ENCODE measurements around the gene SENP6.

Gene SENP6

DNA sequence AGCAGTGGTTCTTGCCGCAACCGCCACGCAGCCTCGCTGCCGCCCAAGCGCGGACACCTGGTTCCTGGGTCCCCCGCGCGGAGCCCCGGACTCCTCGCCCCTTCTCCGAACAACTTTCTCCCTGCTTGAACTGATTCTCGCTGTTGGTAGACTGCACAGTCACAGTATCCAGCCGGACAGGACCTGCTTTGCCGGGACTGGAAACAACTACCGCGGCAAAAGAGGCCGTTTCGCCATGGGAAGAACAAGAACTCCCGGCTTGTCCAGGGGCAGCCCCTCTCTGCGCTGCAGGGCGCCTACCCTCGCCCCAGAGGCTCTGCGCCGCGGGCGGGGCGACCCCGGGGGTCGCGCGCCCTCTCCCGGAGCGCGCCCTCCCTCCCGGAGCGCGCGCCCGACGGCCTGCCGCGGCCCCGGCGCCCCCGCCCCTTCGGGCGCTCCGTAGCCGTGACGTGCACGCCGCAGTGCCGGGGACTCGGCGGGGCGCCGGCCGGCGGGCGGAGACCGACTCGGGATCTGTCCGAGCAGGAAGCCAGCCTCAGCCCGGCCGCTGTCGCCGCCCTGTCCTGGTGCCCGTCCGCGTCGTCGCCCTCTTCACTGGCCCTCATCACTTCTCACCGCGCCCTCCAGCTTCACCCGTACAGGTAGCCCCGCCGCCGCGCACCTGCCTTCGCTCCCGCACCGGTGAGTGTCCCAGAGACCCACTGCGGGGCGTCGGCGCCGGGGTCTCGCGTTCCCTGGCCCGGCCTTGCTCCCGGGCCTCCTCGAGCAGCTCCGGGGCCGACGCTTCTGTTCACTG is 147.3 kb downstream of the SENP6 start, which contains the start of gene MYO6:
Gene MYO6 (plus strand): TSS at position 497 of the 796 bp plus-strand sequence. CDS start 68,309 bp downstream, outside the sequence.
- peak; percentile 67 for DNase-seq

DNA sequence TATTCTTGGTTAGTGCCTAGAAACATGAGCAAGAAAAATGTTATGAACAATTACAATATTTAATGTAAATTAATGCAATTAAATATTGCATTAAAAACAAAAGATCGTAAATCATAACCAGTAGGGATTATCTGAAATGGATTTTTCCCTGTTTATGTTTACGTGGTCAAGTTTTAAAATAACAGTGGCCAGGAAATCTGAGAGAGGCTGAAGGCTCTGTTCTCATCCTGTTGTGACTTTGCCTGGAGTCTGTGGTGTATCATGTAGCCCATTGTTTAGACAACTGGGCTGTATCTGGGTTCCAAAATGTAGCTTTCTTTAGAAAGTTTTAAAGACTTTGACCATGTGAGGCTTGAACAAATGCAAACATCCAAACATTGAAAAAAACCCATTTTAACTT is 149.8 kb downstream of the SENP6 start:
- no peak for DNase-seq

DNA sequence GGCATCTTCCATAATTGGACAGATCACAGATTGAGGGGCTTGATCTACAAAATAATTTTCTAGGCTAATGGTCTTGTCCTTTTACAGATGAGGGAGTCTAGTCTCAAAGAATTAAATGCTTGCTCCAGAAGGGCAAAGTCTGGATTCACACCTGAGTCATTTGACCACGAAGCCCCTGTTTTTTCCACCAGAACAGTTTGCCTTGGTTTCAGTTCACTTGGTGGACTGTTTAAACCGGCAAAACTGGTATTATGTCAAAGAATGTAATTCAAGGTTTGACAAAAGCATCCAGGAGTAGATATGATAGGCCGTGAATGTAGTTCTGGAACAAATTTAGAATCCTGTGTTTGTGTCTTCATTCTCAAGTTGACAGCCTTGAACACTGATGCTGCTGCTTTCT is 150.7 kb downstream of the SENP6 start:
- DNase-seq = no peak

DNA sequence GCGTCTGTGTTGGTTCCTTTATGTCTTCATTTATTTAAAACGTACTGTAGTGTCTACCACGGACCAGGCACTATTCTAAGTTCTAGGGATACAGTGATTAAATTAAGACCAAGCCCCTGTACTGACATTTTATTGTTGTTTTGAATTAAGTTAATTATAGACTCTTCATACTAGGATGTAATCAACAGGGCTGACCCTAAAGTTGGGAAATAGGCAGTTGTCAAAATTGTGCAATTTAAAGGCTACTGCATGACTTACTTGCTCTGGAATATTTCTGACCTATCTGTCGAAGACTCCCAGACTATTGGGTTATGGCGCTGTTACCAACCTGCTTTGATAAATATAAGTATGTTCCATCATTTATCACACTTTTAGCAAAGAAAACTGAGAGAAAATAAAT is 154.0 kb downstream of the SENP6 start:
- no peak for DNase-seq

GRCh38 chr6:75757295-75757694 is 155.6 kb downstream of the SENP6 start:
- no peak for DNase-seq

GRCh38 chr6:75758061-75758460 is 156.4 kb downstream of the SENP6 start:
- no peak for DNase-seq

GRCh38 chr6:75759207-75759606 is 157.5 kb downstream of the SENP6 start:
- DNase-seq = no peak

DNA sequence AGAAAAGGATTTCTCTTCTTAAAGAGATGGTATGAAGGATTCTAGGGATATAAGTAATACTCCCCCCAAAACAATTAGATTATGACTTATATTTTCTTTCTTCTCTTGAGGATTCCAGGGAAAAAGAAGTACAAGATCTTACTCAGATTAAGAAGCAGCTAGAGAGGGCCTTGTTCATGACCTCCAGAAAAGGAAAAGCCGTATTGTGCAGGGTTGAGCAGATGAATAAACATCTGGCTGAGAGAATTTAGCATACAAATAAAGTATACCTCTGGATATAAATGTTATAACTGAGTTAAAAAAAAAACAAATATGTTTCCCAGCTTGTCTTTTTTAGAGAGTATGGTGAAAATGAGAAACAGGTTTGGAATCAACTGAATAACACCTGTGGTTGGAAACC is 158.6 kb downstream of the SENP6 start:
- no peak for DNase-seq

DNA sequence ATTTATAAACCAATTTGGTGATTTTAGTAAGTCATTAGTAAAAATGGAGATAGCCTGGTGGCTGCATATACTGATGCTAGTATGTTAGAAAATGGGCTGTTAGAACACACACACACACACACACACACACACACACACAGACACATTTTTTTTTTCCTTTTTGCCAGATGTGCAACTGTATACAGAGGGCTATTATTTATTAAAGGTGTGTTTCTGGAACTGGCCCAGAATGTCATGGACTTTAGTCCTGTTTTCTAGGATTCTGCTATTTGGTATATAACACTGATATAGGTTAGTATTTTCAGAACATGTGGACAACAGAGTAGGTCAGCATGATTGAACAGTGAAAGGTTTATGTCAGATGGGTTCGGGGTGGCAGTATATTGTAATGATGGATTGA is 159.8 kb downstream of the SENP6 start:
- DNase-seq = no peak

GRCh38 chr6:75762063-75762462 is 160.4 kb downstream of the SENP6 start:
- no peak for DNase-seq

DNA sequence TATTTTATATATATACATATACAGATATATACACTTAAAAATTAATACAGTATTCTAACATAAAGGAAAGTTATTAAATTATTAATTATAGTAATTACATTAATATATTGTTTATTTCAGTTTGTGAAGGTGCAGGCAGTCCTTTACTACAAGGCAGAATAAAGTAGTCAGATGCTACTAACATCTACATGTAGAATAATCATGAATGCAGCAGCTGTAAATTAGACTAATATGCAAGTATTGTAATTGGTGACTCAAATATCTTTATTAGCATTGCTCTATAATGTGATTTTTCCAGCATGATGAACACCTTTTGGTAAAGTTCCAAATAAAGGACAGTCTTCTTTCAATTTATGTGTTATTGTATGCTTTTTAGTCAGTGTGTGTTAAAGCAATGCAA is 164.7 kb downstream of the SENP6 start:
- DNase-seq = no peak

Data from NCI-H82 (cell line).